ENCODE measurements around the gene SPOCK1.

DNA sequence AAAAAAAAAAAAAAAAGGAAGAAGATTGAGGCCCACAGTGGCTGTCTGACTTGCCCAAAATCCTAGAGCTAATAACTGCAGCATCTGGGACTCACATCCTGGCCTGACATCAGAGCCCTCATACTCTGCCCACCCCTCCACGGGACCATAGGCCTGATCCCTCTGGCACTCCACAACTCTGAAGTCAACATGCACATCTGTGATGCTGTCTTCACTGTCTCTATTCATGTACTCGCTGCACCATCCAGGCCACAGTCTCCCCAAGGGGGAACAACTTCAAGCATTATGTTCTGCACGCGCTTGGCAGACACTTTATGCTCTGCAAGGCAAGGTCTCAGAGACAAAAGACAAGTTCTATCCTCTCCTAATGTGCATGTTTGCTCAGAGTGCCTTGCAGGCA lies 158.2 kb downstream of the SPOCK1 start:
- TF ChIP-seq EP300 (IDR thresholded peaks at IDR 0.05) = no peak
- TF ChIP-seq, protein P1, sequence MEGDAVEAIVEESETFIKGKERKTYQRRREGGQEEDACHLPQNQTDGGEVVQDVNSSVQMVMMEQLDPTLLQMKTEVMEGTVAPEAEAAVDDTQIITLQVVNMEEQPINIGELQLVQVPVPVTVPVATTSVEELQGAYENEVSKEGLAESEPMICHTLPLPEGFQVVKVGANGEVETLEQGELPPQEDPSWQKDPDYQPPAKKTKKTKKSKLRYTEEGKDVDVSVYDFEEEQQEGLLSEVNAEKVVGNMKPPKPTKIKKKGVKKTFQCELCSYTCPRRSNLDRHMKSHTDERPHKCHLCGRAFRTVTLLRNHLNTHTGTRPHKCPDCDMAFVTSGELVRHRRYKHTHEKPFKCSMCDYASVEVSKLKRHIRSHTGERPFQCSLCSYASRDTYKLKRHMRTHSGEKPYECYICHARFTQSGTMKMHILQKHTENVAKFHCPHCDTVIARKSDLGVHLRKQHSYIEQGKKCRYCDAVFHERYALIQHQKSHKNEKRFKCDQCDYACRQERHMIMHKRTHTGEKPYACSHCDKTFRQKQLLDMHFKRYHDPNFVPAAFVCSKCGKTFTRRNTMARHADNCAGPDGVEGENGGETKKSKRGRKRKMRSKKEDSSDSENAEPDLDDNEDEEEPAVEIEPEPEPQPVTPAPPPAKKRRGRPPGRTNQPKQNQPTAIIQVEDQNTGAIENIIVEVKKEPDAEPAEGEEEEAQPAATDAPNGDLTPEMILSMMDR (IDR thresholded peaks at IDR 0.05) = no peak
- no peak for TF ChIP-seq POLR2A (IDR thresholded peaks at IDR 0.05)
- TF ChIP-seq POLR2AphosphoS5 (IDR thresholded peaks at IDR 0.05) = no peak
